HG03565 (cell line): ENCODE measurements around the gene SLC44A3.

Source experiments
- ATAC-seq: cut with Tn5 transposase; IDR thresholded peaks from one replicate; pipeline ENCODE4 v1.9.1; 2021; ENCODE audit warnings: mild to moderate bottlenecking, moderate library complexity; ENCODE audit not compliant: unreplicated experiment

Gene SLC44A3

GRCh38 chr1:94819945-94820746, at the start of gene SLC44A3:
SLC44A3 (plus strand) TSS chr1:94820357; CDS start chr1:94820452, 95 bp downstream.
- ATAC-seq = no peak

- ATAC-seq = no peak
Observed at GRCh38 chr1:94772230-94772641, 47.9 kb upstream of the SLC44A3 start.

- no peak for ATAC-seq
Observed at GRCh38 chr1:94772845-94773244, 47.3 kb upstream of the SLC44A3 start.

GRCh38 chr1:94773296-94773809, 46.8 kb upstream of the SLC44A3 start:
- ATAC-seq = no peak

GRCh38 chr1:94773931-94774422, 46.2 kb upstream of the SLC44A3 start:
- ATAC-seq = no peak

GRCh38 chr1:94776474-94776873, 43.7 kb upstream of the SLC44A3 start:
- ATAC-seq = no peak

- no peak for ATAC-seq
Observed at GRCh38 chr1:94777281-94777680, 42.9 kb upstream of the SLC44A3 start.

- ATAC-seq = no peak
Observed at GRCh38 chr1:94778808-94779207, 41.3 kb upstream of the SLC44A3 start.

- no peak for ATAC-seq
Observed at GRCh38 chr1:94783342-94784189, 36.6 kb upstream of the SLC44A3 start.

- ATAC-seq = no peak
Observed at GRCh38 chr1:94784190-94784515, 36.0 kb upstream of the SLC44A3 start.

GRCh38 chr1:94787691-94788090, 32.5 kb upstream of the SLC44A3 start:
- no peak for ATAC-seq

GRCh38 chr1:94790246-94790645, 29.9 kb upstream of the SLC44A3 start:
- ATAC-seq = no peak

GRCh38 chr1:94790670-94791069, 29.5 kb upstream of the SLC44A3 start:
- ATAC-seq = no peak

- ATAC-seq = peak; percentile 99
Observed at GRCh38 chr1:94792473-94793295, 27.5 kb upstream of the SLC44A3 start.

- no peak for ATAC-seq
Observed at GRCh38 chr1:94793296-94793656, 26.9 kb upstream of the SLC44A3 start.

- no peak for ATAC-seq
Observed at GRCh38 chr1:94795434-94795833, 24.7 kb upstream of the SLC44A3 start.

GRCh38 chr1:94796266-94796665, 23.9 kb upstream of the SLC44A3 start:
- no peak for ATAC-seq

- no peak for ATAC-seq
Observed at GRCh38 chr1:94797291-94797690, 22.9 kb upstream of the SLC44A3 start.

- ATAC-seq = no peak
Observed at GRCh38 chr1:94798054-94798453, 22.1 kb upstream of the SLC44A3 start.

GRCh38 chr1:94798462-94798861, 21.7 kb upstream of the SLC44A3 start:
- no peak for ATAC-seq

GRCh38 chr1:94799206-94799605, 21.0 kb upstream of the SLC44A3 start:
- ATAC-seq = no peak
